CD4-positive, alpha-beta T cell treated with Interleukin-1 beta for 1 hour (primary cell): ENCODE measurements around the gene DST.
"Not testable (repeated sequence)": the region's sequence is repeated elsewhere in the genome, so short reads cannot be mapped to it uniquely, and the experiment has no call there.

Experiments
- DNase-seq, 2 donors: peaks; one replicate each; pipeline ENCODE4 v3.0.0-alpha.2; 2020 to 2022

Gene DST

DNA sequence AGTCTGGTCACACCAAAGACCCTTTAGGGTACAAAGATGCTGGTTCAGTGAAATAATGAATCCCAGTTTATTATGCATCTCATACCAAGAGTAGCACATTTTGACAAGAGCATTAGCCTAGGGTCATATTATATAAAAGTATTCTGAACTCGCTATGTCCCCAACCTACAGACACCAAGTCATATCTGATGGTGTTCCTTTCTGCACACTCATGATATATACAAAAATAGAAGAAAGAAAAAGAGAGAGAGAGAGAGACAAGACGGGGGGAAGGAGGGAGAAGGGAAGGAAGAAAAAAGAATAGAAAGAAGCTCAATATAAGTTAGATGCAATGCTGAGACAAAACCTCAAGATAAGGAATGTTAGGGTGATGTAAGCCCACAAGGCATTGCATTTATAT lies 131.1 kb downstream of the DST start:
- no peak for DNase-seq

GRCh38 chr6:56510984-56511531 lies 131.6 kb downstream of the DST start:
- no peak for DNase-seq

- DNase-seq: no peak
Measured at GRCh38 chr6:56509031-56509430, 133.7 kb downstream of the DST start.

DNA sequence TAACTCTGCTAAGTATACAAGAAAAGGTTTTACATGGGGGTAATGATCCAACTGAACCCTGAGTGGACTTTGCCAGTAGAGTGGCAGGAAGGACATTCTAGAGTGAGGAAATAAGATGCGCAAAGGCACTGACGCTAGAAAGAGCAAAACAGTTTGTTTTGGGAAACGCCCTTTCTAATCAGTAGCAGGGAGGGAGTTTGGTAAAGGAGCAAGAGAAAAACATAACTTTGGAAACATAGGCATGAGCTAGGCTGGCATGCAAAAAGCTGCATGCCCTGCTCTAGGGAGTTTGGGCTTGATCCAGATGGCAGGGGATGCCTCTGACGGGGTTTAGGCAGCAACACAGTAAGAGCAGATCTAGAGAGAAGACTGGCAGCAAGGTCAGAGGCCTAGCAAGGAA lies 135.2 kb downstream of the DST start:
- DNase-seq: no peak

DNA sequence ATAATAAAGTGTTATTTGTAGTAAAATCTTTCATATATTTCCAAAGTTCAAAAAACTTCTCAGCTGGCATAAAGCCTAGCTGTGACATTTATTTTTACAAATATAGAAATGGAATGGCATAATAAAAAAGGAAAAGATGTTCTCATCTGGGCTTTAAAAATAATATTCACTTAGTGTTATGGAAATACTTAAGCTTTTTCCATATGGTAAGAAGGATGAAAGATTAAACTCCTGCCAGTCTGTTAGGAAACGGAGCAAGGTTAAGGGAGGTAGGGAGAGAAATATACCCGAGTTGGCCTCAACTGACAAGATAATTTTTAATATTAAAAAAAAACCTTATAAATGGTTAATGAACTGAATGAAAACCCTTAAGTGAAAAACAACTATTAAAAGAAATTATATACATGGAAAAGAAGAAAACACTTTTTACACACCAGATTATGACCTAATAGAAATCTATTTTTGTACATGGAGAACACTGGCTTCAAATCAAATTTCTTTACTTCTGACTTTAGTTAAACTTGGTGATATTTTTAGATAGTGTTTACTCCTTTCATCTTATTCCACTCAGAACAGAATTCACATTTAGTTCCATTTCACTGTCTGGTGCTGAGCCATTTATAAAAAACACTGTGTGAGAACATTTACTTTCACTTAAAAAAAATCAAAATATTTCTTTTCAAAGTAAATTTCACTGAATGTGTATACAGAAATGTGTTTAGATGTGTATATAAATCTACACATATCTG lies 137.0 kb downstream of the DST start:
- DNase-seq: no peak

- no peak for DNase-seq
Measured at GRCh38 chr6:56501993-56502392, 140.7 kb downstream of the DST start.

DNA sequence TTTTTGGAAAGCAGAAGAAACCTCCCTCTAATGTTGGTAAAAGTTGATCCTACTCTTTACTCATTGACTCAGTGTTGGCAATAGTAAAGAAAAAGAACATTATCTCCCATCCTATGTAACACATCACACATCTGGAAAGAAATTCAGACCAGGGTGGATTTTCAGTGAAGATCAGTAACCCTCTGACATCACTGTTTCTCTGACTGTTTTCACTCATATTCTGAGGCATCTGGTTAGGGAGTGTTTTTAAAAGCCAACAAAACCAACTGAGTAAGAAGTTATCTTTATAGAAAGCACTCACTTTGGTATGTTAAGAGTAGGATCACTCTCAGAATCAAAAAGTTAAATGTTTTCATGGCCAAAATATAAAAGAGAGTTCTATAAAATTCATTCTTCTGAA lies 143.6 kb downstream of the DST start:
- no peak for DNase-seq

GRCh38 chr6:56497691-56498090 lies 145.0 kb downstream of the DST start:
- no peak for DNase-seq

DNA sequence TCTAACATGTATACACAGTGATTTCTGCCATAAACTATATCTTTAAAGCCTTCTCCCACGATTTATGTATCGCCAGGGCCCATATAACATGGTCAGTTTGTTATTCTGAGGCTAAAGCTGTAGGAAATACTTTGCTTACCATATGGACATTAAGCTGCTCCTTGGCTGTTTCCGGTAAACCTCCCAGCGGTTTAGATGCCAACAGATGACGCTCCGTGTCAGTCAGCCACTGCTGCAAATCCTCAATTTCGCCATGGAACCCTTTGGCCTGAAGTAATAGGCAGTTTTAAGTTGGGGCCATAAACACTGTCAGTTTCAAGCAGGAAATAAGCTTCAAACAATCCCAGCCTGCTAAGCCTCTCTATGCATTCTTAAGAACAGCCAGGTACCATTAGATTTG lies 145.4 kb downstream of the DST start:
- no peak for DNase-seq

DNA sequence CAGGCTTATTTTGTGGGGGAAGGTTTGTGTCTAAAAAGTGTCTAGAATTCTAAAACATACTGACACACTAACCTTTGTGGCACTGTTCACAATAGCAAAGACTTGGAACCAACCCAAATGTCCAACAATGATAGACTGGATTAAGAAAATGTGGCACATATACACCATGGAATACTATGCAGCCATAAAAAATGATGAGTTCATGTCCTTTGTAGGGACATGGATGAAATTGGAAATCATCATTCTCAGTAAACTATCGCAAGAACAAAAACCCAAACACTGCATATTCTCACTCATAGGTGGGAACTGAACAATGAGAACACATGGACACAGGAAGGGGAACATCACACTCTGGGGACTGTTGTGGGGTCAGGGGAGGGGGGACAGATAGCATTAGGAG lies 146.0 kb downstream of the DST start:
- DNase-seq: not testable (repeated sequence)

- no peak for DNase-seq
Measured at GRCh38 chr6:56495654-56496053, 147.0 kb downstream of the DST start.

GRCh38 chr6:56491606-56492328 lies 150.9 kb downstream of the DST start:
- no peak for DNase-seq

DNA sequence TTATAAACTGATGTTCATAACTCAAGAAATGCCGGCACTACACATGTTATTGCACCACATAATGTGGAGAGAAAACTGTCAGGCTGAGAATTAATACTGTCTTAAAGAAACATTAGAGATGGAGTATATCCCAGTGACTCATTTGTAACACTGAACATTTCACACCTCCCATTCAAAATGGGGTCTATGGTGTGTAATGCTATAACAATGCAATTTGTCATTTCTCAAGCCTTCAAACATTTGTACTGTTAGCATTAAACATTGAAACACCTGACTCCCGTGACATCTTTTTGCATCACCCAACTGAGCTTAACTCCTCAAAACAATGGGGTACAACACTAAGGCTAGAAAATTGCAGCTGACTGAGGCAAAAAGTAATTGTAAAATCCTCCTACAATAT lies 151.7 kb downstream of the DST start:
- DNase-seq: no peak

DNA sequence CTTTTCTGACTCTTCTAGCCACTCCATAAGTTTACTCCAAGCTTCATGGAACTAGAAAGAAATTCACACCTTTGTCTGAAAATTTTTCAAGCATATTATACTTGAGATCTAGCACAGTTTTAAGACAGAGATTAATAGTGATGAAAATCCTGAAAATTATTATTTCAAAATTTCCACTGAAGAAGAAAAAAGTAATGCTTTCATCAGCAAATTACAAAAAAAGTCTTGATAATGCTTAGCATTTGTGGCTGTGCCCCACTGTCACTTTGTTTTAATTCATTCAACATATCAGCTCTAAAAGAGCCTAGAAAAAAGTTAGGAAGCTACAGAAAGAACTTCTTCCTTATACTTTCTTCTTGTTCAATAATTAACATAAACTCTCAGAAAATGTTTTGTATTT lies 153.1 kb downstream of the DST start:
- DNase-seq: no peak

GRCh38 chr6:56488281-56488680 lies 154.4 kb downstream of the DST start:
- DNase-seq: no peak

GRCh38 chr6:56486681-56487080 lies 156.0 kb downstream of the DST start:
- DNase-seq: no peak

DNA sequence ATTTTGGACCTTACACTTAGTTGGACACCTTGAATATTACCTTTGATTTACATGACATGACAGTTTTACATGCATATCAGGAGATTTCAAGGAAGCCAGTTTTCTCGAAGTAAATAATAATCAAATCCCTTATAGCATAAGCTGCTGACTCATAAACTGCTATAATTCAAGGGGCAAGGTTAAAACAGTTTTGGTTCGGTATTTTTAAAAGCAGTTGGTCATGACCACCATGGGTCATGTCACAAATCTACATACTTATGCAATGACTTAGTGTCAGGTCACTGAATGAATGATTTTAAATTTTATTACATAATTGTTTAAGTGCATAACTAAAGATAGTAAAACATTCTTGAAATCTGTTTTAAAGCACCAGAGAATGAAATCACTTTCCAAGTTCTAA lies 158.0 kb downstream of the DST start:
- no peak for DNase-seq

DNA sequence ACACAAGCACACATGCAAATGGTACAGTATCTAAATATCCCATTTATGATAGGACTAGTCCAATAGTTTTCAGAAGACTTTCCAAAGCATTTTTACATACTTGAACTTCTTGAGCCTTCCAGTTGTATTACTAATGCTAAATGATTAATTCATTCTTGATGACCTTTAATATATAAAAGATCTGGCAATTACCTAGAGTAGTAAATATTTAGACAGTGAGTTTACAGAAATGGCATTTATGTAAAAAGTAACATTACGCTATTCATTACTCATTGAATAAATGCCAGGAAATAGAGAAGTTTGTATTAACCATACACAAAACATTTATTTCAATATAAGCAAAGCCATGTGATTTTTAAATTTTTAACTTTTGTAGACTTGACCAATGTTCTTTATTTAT lies 158.8 kb downstream of the DST start:
- no peak for DNase-seq

DNA sequence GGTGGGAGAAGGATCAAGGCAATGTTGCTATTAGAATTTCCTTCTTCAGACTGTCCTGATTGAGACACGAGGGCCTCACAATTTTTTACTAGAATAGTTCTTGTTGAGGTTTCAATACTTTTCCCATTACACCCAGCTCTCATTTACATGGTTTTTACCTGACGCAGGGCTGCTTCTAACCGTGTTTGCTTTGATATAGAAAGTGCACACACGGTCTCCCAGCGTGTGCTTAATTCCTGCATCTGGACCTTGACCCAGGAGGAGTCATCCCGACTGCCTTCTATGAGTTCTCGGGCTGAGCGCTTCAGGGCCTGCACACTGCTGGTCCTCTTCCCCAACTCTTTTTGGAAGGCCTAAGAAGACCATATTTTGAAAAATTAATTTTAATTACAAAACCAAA lies 160.2 kb downstream of the DST start:
- no peak for DNase-seq

DNA sequence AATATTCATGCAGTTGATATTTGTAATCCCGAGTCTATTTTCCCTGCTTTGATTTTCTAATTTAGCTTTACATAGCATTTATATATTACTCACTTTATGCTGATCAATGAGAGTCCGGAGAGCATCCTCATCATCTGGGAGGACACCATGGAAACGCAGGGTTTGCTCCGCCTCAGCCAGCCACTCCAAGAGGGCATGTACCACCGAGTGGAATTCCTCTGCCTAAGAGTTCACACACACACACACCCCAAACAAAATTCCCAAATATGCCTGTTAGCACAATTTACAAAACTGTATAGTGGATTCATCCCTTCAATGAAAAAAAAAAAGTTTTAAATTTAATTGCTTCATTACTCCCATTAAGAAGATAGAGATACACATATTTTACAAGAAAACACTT lies 160.7 kb downstream of the DST start:
- DNase-seq: no peak

DNA sequence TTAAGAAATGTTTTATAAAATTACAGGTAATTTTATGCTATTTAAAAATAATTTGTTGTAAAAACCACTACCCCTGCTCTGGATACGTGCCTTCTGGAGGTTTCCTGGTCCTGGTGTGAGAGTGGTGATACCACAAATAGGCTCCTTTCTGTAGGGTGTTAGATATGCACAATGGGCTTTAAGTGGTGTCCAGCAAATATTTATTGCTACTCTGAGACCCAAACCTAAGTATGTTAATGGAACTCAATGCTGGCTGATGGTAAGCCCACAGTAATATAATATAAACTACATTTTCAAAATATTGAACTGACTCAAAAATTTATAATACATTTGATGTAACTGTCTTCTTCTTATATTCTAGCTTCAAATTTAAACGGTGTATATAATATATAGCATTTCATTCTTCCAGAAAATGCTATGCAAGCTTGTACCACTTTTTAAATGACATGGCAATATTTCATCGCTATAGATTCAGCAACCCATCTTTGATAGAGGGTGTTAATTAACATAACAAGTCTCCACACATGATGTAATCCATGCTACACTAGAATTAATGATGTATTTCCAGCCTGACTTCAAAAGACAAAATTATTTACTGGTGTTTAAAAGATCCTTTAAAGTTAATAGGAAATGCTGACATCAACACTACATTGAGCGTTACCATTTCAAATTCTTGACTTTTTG lies 161.9 kb downstream of the DST start:
- no peak for DNase-seq

DNA sequence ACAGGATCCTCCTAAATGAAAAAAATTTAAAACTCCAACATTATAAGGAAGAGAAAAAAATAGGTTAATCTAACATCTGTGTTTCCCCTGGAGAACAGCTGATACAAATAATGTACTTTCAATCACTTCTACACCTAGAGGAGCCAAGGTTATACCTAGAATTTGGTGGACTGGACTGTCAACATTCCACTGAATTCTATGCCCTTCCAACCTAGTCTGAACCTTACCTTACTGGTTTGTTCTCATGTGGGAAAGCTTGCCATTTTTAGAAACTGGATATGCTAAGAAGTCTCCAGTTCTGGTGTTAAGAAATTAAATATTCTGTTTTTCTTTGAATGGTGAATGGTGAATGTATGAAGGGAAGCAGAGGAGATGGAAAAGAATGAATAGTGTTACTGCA lies 162.4 kb downstream of the DST start:
- no peak for DNase-seq

DNA sequence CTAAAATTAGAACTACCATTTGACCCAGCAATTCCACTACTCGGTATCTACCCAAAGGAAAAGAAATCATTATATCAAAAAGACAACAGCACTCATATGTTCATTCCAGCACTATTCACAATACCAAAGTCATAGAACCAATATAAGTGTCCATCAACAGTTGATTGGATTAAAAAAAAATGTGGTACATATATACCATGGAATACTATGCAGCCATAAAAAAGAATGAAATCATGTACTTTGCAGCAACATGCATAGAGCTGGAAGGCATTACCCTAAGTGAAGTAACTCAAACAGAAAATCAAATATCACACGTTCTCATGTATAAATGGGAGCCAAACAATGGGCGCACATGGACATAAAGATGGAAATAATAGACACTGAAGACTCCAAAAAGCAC lies 163.3 kb downstream of the DST start:
- DNase-seq: no peak

DNA sequence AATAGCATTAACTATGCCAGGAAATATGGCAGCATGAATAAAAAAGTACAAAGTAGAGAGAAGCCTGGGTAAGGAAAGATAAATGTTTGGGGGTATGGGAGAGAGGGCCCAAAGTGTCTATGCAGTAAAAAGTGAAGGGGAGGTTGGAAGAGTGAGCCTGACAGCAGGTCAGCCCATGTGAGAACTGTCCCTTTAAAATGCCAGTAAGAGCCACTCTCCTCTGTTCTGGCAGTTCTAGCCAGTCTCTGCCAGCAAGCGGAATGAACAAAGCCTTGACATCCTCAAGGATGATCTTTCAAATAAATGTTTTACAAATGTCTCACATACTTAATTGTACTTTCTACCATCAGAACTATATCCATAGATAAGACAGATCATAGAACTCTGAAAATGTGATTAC lies 164.5 kb downstream of the DST start:
- DNase-seq: no peak
